Measurements from ENCODE around the gene SFXN3.
A peak's percentile ranks its signal among the peaks of the same experiment; 100 is the strongest.

Gene SFXN3

GRCh38 chr10:100989088-100989487 lies 41.9 kb upstream of the SFXN3 start:
- peaks cover 27% of the 10 kb centered on the region for H3K36me3 ChIP-seq (ENCODE audit: control insufficient read depth, insufficient read depth, low read length)
- no CpG with 5 or more reads among the region's 21 CpGs for WGBS (ENCODE audit: insufficient coverage, insufficient read length)
- H3K4me1 ChIP-seq (ENCODE audit: control insufficient read depth, insufficient read depth, low read length): peaks cover 4% of the 10 kb centered on the region; the same call in 1 of the 2 replicates
- no peak overlapping the region for H3K27ac ChIP-seq (ENCODE audit: low read length)
- DNase-seq (ENCODE audit: low read depth, low spot score): no peak
- H3K27me3 ChIP-seq (ENCODE audit: control insufficient read depth, insufficient read depth, low read length): no peaks in the 10 kb centered on the region
- H3K4me3 ChIP-seq (ENCODE audit: low read length): no peak overlapping the region
- H3K9me3 ChIP-seq (ENCODE audit: control insufficient read depth, insufficient read depth, low read length): no peaks in the 10 kb centered on the region

DNA sequence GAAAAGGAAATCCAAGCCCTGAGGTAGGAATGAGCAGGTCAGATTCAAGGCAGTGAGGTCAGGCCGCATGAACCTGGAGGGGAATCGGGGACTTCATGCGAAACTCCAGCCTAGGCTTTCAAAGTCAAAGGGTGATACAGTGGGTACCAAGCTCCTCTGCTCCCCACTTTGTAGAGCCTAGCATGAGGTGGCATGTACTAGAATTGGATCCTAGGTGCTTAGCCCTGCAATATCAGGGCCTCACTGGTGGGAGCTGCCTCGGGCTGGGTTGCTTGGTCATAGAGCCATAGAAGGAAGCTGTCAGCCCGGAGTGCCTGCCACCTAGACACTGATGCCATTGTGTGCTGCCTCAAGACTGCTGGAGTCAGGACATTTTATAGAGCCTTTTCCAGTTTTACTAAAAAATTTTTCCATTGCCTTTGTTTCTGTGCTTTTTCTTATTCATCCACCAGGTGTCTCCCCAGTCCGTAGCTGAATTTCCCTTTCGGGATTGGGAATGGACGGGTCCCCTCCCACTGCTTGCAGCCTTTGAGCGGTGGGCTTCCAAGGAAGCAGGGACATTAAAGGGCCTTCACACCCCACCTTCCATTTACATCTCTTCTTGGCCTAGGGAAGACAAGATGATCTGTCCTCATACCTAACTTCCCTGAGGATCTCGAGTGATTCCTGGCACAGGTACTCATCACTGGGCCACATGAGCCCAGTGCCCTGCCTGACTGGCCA lies 36.9 kb upstream of the SFXN3 start:
- H3K27ac ChIP-seq (ENCODE audit: low read length): no peak overlapping the region
- H3K4me3 ChIP-seq (ENCODE audit: low read length): no peak overlapping the region
- H3K27me3 ChIP-seq (ENCODE audit: control insufficient read depth, insufficient read depth, low read length): no peaks in the 10 kb centered on the region
- DNase-seq (ENCODE audit: low read depth, low spot score): no peak
- peaks cover 23% of the 10 kb centered on the region for H3K36me3 ChIP-seq (ENCODE audit: control insufficient read depth, insufficient read depth, low read length)
- H3K4me1 ChIP-seq (ENCODE audit: control insufficient read depth, insufficient read depth, low read length): peaks cover 9% of the 10 kb centered on the region; the same call in 1 of the 2 replicates
- WGBS (ENCODE audit: insufficient coverage, insufficient read length): no CpG with 5 or more reads among the region's 10 CpGs
- no peaks in the 10 kb centered on the region for H3K9me3 ChIP-seq (ENCODE audit: control insufficient read depth, insufficient read depth, low read length)

DNA sequence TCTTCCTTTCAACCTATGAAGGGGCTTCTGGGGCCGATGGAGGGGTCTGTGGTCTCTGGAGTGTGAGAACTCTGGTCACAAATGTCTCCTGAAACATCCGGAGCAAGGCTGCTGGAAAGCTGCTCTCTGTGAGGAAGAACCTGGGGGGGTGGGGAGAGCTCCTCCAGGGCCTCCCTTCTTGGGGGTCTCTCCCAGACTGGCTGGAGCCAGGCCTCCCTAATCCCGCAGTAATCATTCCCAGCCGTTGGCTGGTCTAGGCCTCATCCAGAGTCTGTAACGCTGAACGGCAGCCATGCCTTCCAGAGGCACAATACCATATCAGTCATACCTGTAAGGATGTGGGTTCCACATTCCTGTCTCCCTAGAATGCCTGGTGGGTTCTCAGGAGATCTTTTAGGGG lies 35.9 kb upstream of the SFXN3 start:
- Histone ChIP-seq H3K4me1 (ENCODE audit: control insufficient read depth, insufficient read depth, low read length) (peaks cover 9% of the 10 kb centered on the region; the same call in 1 of the 2 replicates), H3K36me3 (ENCODE audit: control insufficient read depth, insufficient read depth, low read length) (peaks cover 17% of the 10 kb centered on the region; the same call in 1 of the 2 replicates), H3K27me3 (ENCODE audit: control insufficient read depth, insufficient read depth, low read length) (no peaks in the 10 kb centered on the region), H3K4me3 (ENCODE audit: low read length) (no peak overlapping the region), H3K27ac (ENCODE audit: low read length) (no peak overlapping the region), H3K9me3 (ENCODE audit: control insufficient read depth, insufficient read depth, low read length) (no peaks in the 10 kb centered on the region)
- DNase-seq (ENCODE audit: low read depth, low spot score): no peak
- no CpG with 5 or more reads among the region's 6 CpGs for WGBS (ENCODE audit: insufficient coverage, insufficient read length)

DNA sequence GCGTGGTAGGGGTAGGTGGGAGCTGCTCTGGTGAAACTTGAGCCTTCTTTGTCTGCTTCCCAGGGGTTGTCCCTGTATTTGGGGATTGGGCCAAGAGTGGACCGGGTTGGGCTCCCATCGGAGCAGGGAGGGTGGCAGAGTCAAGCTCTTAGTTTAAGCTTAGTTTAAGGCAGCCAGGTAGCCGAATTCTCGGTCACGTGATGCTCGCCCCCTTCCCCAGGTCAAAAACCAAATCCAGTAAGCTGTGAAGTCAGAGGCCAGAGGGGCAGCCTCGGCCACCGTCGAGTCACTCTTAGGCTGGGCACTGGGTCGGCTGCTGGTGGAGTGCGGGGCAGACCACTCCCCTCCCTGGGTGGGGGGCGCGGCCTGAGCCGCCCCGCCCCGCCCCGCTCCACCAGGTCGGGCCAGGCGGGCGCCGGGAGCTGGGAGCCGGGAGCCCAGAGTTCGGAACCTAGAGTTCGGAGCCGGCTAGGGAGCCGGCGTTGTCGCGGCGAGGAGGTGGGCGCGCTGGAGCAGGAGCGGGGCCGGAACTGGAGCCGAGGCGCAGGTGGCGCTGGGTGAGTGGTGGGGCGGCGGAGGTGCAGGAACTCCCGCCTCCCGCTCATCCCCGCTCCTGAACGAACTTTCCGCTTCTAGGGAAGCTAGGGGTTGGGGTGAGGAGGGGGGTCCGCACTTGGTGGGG lies 34.2 kb upstream of the SFXN3 start:
- no peak for DNase-seq (ENCODE audit: low read depth, low spot score)
- peaks cover 11% of the 10 kb centered on the region; the same call in 1 of the 2 replicates for H3K4me1 ChIP-seq (ENCODE audit: control insufficient read depth, insufficient read depth, low read length)
- H3K9me3 ChIP-seq (ENCODE audit: control insufficient read depth, insufficient read depth, low read length): no peaks in the 10 kb centered on the region
- no peaks in the 10 kb centered on the region for H3K27me3 ChIP-seq (ENCODE audit: control insufficient read depth, insufficient read depth, low read length)
- H3K36me3 ChIP-seq (ENCODE audit: control insufficient read depth, insufficient read depth, low read length): 0 out of 2 replicates have a peak, but pooled peaks cover 4% of the 10 kb centered on the region
- no CpG with 5 or more reads among the region's 46 CpGs for WGBS (ENCODE audit: insufficient coverage, insufficient read length)
- H3K4me3 ChIP-seq (ENCODE audit: low read length): peak overlapping the region; percentile 73; the same call in 1 of the 2 replicates
- H3K27ac ChIP-seq (ENCODE audit: low read length): no peak overlapping the region

- peaks cover 11% of the 10 kb centered on the region; the same call in 1 of the 2 replicates for H3K4me1 ChIP-seq (ENCODE audit: control insufficient read depth, insufficient read depth, low read length)
- 0 out of 2 replicates have a peak, but pooled peaks cover 4% of the 10 kb centered on the region for H3K36me3 ChIP-seq (ENCODE audit: control insufficient read depth, insufficient read depth, low read length)
- peak overlapping the region; percentile 73 for H3K4me3 ChIP-seq (ENCODE audit: low read length)
- no peak for DNase-seq (ENCODE audit: low read depth, low spot score)
- H3K27me3 ChIP-seq (ENCODE audit: control insufficient read depth, insufficient read depth, low read length): no peaks in the 10 kb centered on the region
- no peak overlapping the region for H3K27ac ChIP-seq (ENCODE audit: low read length)
- H3K9me3 ChIP-seq (ENCODE audit: control insufficient read depth, insufficient read depth, low read length): no peaks in the 10 kb centered on the region
- no CpG with 5 or more reads among the region's 66 CpGs for WGBS (ENCODE audit: insufficient coverage, insufficient read length)
These were observed 33.5 kb upstream of the SFXN3 start for GRCh38 chr10:100997360-100998182.

- Histone ChIP-seq H3K4me1 (ENCODE audit: control insufficient read depth, insufficient read depth, low read length) (peaks cover 11% of the 10 kb centered on the region; the same call in 1 of the 2 replicates), H3K27ac (ENCODE audit: low read length) (no peak overlapping the region), H3K9me3 (ENCODE audit: control insufficient read depth, insufficient read depth, low read length) (no peaks in the 10 kb centered on the region), H3K4me3 (ENCODE audit: low read length) (peak overlapping the region; percentile 73), H3K36me3 (ENCODE audit: control insufficient read depth, insufficient read depth, low read length) (peaks cover 7% of the 10 kb centered on the region), H3K27me3 (ENCODE audit: control insufficient read depth, insufficient read depth, low read length) (no peaks in the 10 kb centered on the region)
- DNase-seq (ENCODE audit: low read depth, low spot score): no peak
- WGBS (ENCODE audit: insufficient coverage, insufficient read length): no CpG with 5 or more reads among the region's 25 CpGs
These were observed 32.6 kb upstream of the SFXN3 start for GRCh38 chr10:100998183-100998990.

DNA sequence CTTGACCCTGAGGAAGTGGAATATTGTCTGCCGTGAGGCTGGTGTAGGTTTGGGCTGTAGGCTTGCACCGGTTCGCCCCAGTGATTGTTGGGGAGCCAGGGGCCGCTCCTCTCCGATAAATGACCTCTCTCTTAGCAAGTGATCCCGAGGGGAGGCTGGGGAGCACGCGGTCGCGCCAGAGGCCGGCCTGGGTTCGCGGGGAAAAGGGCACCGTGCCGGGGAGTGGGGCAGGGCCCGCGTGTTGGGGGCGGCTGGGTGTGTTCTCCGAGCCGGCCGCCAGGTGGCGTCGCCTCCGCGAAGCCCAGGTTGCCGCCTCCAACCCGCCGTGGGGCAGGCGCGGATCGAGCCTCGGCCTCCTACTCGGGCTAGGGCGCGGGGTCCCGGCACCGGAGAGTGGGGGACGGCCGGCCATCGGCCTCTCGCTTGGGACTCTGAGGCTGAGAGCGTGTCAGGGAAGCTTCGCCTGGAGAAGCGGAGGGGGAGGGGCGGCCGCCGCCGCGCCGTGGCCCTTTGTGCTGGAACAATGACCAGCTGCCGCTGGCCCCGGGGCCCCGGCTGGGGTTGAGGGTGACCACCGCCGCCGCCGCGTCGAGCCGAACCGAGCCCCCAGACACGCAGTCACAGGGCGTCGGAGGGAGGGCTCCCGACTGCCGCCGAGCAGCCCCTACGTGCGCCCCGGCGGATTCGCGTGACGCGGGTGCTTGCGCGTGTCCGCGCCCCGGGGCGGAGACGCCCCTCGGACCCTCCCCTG lies 31.9 kb upstream of the SFXN3 start:
- WGBS (ENCODE audit: insufficient coverage, insufficient read length): no CpG with 5 or more reads among the region's 83 CpGs
- Histone ChIP-seq H3K4me3 (ENCODE audit: low read length) (peak overlapping the region; percentile 73), H3K27ac (ENCODE audit: low read length) (no peak overlapping the region), H3K9me3 (ENCODE audit: control insufficient read depth, insufficient read depth, low read length) (no peaks in the 10 kb centered on the region), H3K36me3 (ENCODE audit: control insufficient read depth, insufficient read depth, low read length) (peaks cover 15% of the 10 kb centered on the region), H3K27me3 (ENCODE audit: control insufficient read depth, insufficient read depth, low read length) (no peaks in the 10 kb centered on the region), H3K4me1 (ENCODE audit: control insufficient read depth, insufficient read depth, low read length) (peaks cover 11% of the 10 kb centered on the region; the same call in 1 of the 2 replicates)
- no peak for DNase-seq (ENCODE audit: low read depth, low spot score)

GRCh38 chr10:100999742-101000126 lies 31.3 kb upstream of the SFXN3 start, which contains the start of gene LZTS2:
TSS of gene LZTS2 (plus strand) at chr10:100999808. CDS start at chr10:101002539, 2,731 bp downstream.
- no CpG with 5 or more reads among the region's 44 CpGs for WGBS (ENCODE audit: insufficient coverage, insufficient read length)
- no peaks in the 10 kb centered on the region for H3K27me3 ChIP-seq (ENCODE audit: control insufficient read depth, insufficient read depth, low read length)

More at GRCh38 chr10:100999742-101000126, 31.3 kb upstream of the SFXN3 start, which contains the start of gene LZTS2:
- Histone ChIP-seq H3K9me3 (ENCODE audit: control insufficient read depth, insufficient read depth, low read length) (no peaks in the 10 kb centered on the region), H3K27ac (ENCODE audit: low read length) (no peak within 1 kb of the TSS), H3K36me3 (ENCODE audit: control insufficient read depth, insufficient read depth, low read length) (peaks cover 15% of the 10 kb centered on the region), H3K4me3 (ENCODE audit: low read length) (peak within 1 kb of the TSS; percentile 73), H3K4me1 (ENCODE audit: control insufficient read depth, insufficient read depth, low read length) (peaks cover 11% of the 10 kb centered on the region; the same call in 1 of the 2 replicates)
- DNase-seq (ENCODE audit: low read depth, low spot score): no peak
